ENCODE data around the gene IMMT.

DNA sequence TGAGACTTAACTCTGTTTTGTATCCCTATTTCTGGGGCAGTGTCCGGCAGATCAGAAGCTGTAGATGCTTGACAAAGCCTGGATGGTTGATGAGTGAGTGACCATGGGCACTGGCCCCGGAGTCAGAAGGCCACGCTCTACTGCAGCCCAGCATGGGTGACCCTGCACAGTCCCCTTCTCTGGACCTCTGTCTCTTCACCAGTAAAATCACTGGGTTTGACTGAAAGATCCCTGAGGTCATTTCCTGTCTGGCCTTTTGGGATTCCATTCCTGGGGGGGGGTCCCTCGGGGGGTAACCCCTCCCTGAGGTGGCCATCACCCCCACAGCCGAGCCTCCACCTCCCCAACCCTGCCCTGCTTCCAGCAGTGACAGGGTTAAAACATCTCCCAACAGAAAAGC is 35.7 kb upstream of the IMMT start:
- no peak for TF ChIP-seq EP300 (IDR thresholded peaks at IDR 0.05)
- TF ChIP-seq, protein P1, sequence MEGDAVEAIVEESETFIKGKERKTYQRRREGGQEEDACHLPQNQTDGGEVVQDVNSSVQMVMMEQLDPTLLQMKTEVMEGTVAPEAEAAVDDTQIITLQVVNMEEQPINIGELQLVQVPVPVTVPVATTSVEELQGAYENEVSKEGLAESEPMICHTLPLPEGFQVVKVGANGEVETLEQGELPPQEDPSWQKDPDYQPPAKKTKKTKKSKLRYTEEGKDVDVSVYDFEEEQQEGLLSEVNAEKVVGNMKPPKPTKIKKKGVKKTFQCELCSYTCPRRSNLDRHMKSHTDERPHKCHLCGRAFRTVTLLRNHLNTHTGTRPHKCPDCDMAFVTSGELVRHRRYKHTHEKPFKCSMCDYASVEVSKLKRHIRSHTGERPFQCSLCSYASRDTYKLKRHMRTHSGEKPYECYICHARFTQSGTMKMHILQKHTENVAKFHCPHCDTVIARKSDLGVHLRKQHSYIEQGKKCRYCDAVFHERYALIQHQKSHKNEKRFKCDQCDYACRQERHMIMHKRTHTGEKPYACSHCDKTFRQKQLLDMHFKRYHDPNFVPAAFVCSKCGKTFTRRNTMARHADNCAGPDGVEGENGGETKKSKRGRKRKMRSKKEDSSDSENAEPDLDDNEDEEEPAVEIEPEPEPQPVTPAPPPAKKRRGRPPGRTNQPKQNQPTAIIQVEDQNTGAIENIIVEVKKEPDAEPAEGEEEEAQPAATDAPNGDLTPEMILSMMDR (IDR thresholded peaks at IDR 0.05): no peak
- TF ChIP-seq POLR2A (IDR thresholded peaks at IDR 0.05): no peak

Measured in tibial nerve (tissue), 4 donors.